ENCODE results near the gene SCIMP.
"Not testable (repeated sequence)": the region's sequence is repeated elsewhere in the genome, so short reads cannot be mapped to it uniquely, and the experiment has no call there.

Gene SCIMP

GRCh38 chr17:5254903-5255521, 20.4 kb upstream of the SCIMP start:
- peak; percentile 74 for TF ChIP-seq JUND (IDR thresholded peaks at IDR 0.05; ENCODE audit: low read depth)
- in situ Hi-C loops (cut with HindIII; ENCODE audit: low pct_unique_long_range_greater_than_20kb, low sequenced_read_pairs): no loop called here
- DNase-seq (ENCODE audit: low read depth in 1 of 2, low spot score in 1 of 2): peak in 1 of 2 experiments; percentile 98

DNA sequence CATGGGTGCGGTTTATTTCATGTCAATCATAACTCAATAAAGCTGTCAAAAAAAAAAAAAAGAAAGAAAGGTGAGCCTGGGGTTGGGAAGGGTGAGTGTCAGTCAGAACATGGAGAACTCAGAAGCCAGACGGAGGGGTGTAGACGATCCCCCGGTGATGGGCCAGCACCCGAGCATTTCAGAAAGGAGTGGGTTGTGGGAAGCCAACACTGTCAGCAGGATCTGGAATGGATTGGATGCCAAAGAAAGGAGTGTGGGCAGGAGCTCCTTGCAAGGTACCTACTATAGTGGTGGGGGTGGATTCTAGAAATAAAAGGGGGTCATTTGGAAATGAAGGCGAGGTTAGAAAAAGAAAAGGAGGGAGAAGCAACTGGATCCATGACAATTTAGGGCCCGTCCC, 19.8 kb upstream of the SCIMP start:
- no peak for DNase-seq (ENCODE audit: low read depth in 1 of 2, low spot score in 1 of 2)
- in situ Hi-C loops (cut with HindIII; ENCODE audit: low pct_unique_long_range_greater_than_20kb, low sequenced_read_pairs): no loop called here
- TF ChIP-seq JUND (IDR thresholded peaks at IDR 0.05; ENCODE audit: low read depth): no peak

GRCh38 chr17:5249615-5250014, 15.0 kb upstream of the SCIMP start:
- no peak for TF ChIP-seq JUND (IDR thresholded peaks at IDR 0.05; ENCODE audit: low read depth)
- peak in 1 of 2 experiments; percentile 93 for DNase-seq (ENCODE audit: low read depth in 1 of 2, low spot score in 1 of 2)
- in situ Hi-C loops (cut with HindIII; ENCODE audit: low pct_unique_long_range_greater_than_20kb, low sequenced_read_pairs): no loop called here

- DNase-seq (ENCODE audit: low read depth in 1 of 2, low spot score in 1 of 2): no peak
- in situ Hi-C loops (cut with HindIII; ENCODE audit: low pct_unique_long_range_greater_than_20kb, low sequenced_read_pairs): no loop called here
- TF ChIP-seq JUND (IDR thresholded peaks at IDR 0.05; ENCODE audit: low read depth): no peak
These were observed 14.3 kb upstream of the SCIMP start for GRCh38 chr17:5248821-5249479.

GRCh38 chr17:5247621-5248020, 13.0 kb upstream of the SCIMP start:
- no peak for DNase-seq (ENCODE audit: low read depth in 1 of 2, low spot score in 1 of 2)
- in situ Hi-C loops (cut with HindIII; ENCODE audit: low pct_unique_long_range_greater_than_20kb, low sequenced_read_pairs): no loop called here
- no peak for TF ChIP-seq JUND (IDR thresholded peaks at IDR 0.05; ENCODE audit: low read depth)

GRCh38 chr17:5241861-5242671, 7.4 kb upstream of the SCIMP start:
- no peak for DNase-seq (ENCODE audit: low read depth in 1 of 2, low spot score in 1 of 2)
- in situ Hi-C loops (cut with HindIII; ENCODE audit: low pct_unique_long_range_greater_than_20kb, low sequenced_read_pairs): no loop called here
- no peak for TF ChIP-seq JUND (IDR thresholded peaks at IDR 0.05; ENCODE audit: low read depth)

- DNase-seq (ENCODE audit: low read depth in 1 of 2, low spot score in 1 of 2); in situ Hi-C loops (cut with HindIII; ENCODE audit: low pct_unique_long_range_greater_than_20kb, low sequenced_read_pairs): not testable (repeated sequence)
These were observed 5.1 kb upstream of the SCIMP start for GRCh38 chr17:5239769-5240168.

- no peak for DNase-seq (ENCODE audit: low read depth in 1 of 2, low spot score in 1 of 2)
- in situ Hi-C loops (cut with HindIII; ENCODE audit: low pct_unique_long_range_greater_than_20kb, low sequenced_read_pairs): no loop called here
- no peak for TF ChIP-seq JUND (IDR thresholded peaks at IDR 0.05; ENCODE audit: low read depth)
These were observed 3.7 kb upstream of the SCIMP start for GRCh38 chr17:5238333-5238732.

GRCh38 chr17:5237541-5238016, 2.9 kb upstream of the SCIMP start:
- in situ Hi-C loops (cut with HindIII; ENCODE audit: low pct_unique_long_range_greater_than_20kb, low sequenced_read_pairs): no loop called here
- no peak for TF ChIP-seq JUND (IDR thresholded peaks at IDR 0.05; ENCODE audit: low read depth)
- DNase-seq (ENCODE audit: low read depth in 1 of 2, low spot score in 1 of 2): peak; percentile 17 to 94

DNA sequence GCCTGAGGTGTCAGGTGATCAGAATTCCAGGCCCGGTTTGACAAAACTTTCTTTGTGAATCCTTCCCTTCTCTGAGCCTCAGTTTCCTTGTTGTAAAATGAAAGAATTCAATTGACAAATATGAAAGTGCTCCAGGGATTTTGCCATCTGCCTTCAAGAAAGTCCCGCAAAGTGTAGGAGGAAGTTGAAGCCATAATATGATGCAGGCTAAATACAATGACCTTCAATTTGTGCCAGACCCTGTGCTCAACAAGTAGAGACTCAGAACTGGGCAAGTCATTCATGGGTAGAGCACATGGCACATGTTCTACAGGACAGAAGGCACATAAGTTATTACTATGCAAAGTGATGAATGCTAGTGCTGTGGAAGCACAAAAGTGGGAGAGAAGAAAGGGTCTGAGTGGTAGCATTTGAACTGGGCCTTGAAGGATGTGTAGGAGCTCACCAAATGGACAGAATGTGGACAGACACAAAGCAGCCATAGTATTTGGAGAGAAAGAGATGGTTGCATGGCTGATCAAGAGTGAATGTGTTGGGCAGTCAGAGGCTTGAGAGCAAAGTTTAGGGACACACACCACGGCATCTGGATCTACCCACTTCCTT, 2.4 kb upstream of the SCIMP start:
- in situ Hi-C loops (cut with HindIII; ENCODE audit: low pct_unique_long_range_greater_than_20kb, low sequenced_read_pairs): no loop called here
- no peak for TF ChIP-seq JUND (IDR thresholded peaks at IDR 0.05; ENCODE audit: low read depth)
- no peak for DNase-seq (ENCODE audit: low read depth in 1 of 2, low spot score in 1 of 2)

DNA sequence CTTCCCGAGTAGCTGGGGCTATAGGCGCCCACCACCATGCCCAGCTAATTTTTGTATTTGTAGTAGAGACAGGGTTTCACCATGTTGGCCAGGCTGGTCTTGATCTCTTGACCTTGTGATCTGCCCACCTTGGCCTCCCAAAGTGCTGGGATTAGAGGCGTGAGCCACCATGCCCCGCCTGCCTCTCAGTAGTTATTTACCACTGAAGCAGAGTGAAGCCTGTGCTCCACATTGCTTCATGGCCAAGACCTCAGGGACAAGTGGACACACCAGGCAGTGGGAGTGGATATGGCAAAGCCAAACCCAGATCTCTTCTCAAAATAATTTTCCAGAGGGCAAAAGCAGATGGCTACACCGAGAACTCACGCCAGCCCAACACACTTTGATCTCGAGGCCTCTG, 1.2 kb downstream of the SCIMP start:
- in situ Hi-C loops (cut with HindIII; ENCODE audit: low pct_unique_long_range_greater_than_20kb, low sequenced_read_pairs); DNase-seq (ENCODE audit: low read depth in 1 of 2, low spot score in 1 of 2): not testable (repeated sequence)

- no peak for DNase-seq (ENCODE audit: low read depth in 1 of 2, low spot score in 1 of 2)
- in situ Hi-C loops (cut with HindIII; ENCODE audit: low pct_unique_long_range_greater_than_20kb, low sequenced_read_pairs): no loop called here
- TF ChIP-seq JUND (IDR thresholded peaks at IDR 0.05; ENCODE audit: low read depth): no peak
These were observed 7.5 kb downstream of the SCIMP start for GRCh38 chr17:5226940-5227878.
